ENCODE results near the gene CCP110. TPM values are rescaled to one million over a fixed set of nuclear protein-coding genes. Genes with fewer than 3 reads are reported as not detected.

CCP110 gene
- total and polyA plus RNA-seq, 2 of the 13 experiments (the other 11 are each of a cell fraction or from before 2014, with no cell fraction given) = 10.0 to 11.1 TPM

GRCh38 chr16:19523559-19524355 lies at the start of gene CCP110 (continued):
- TF ChIP-seq JDP2 (CRISPR knock-in tag; IDR thresholded peaks at IDR 0.05; ENCODE audit: borderline replicate concordance) = no peak
- TF ChIP-seq, protein P1, sequence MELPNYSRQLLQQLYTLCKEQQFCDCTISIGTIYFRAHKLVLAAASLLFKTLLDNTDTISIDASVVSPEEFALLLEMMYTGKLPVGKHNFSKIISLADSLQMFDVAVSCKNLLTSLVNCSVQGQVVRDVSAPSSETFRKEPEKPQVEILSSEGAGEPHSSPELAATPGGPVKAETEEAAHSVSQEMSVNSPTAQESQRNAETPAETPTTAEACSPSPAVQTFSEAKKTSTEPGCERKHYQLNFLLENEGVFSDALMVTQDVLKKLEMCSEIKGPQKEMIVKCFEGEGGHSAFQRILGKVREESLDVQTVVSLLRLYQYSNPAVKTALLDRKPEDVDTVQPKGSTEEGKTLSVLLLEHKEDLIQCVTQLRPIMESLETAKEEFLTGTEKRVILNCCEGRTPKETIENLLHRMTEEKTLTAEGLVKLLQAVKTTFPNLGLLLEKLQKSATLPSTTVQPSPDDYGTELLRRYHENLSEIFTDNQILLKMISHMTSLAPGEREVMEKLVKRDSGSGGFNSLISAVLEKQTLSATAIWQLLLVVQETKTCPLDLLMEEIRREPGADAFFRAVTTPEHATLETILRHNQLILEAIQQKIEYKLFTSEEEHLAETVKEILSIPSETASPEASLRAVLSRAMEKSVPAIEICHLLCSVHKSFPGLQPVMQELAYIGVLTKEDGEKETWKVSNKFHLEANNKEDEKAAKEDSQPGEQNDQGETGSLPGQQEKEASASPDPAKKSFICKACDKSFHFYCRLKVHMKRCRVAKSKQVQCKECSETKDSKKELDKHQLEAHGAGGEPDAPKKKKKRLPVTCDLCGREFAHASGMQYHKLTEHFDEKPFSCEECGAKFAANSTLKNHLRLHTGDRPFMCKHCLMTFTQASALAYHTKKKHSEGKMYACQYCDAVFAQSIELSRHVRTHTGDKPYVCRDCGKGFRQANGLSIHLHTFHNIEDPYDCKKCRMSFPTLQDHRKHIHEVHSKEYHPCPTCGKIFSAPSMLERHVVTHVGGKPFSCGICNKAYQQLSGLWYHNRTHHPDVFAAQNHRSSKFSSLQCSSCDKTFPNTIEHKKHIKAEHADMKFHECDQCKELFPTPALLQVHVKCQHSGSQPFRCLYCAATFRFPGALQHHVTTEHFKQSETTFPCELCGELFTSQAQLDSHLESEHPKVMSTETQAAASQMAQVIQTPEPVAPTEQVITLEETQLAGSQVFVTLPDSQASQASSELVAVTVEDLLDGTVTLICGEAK (IDR thresholded peaks at IDR 0.05) = no peak
- TF ChIP-seq, protein P1 (CRISPR knock-in tag; IDR thresholded peaks at IDR 0.05) = peak; percentile 85; the same call in 1 of the 2 replicates
- TF ChIP-seq ZNF674 (CRISPR knock-in tag; IDR thresholded peaks at IDR 0.05; ENCODE audit: low read depth) = no peak
- TF ChIP-seq ZBTB42 (CRISPR knock-in tag; IDR thresholded peaks at IDR 0.05) = peak; percentile 72; the same call in 1 of the 2 replicates
- peak; percentile 23; the same call in 1 of the 2 replicates for TF ChIP-seq CEBPB (IDR thresholded peaks at IDR 0.05; ENCODE audit: borderline replicate concordance, low read depth, low read length)
- TF ChIP-seq RCOR2 (CRISPR knock-in tag; IDR thresholded peaks at IDR 0.05) = no peak
- TF ChIP-seq ZNF407 (CRISPR knock-in tag; IDR thresholded peaks at IDR 0.05; ENCODE audit: not compliant biosample characterization) = peak; percentile 23
- no peak for TF ChIP-seq NFIB (CRISPR knock-in tag; IDR thresholded peaks at IDR 0.05; ENCODE audit: borderline replicate concordance)
- no peak for TF ChIP-seq NONO (IDR thresholded peaks at IDR 0.05)
- TF ChIP-seq NONO (CRISPR knock-in tag; conservative IDR thresholded peaks at IDR 0.05) = peak; percentile 92
- TF ChIP-seq PHF5A (CRISPR knock-in tag; IDR thresholded peaks at IDR 0.05; ENCODE audit: low read depth, unreplicated experiment) = no peak
